Brain pericyte (primary cell): ENCODE data around the gene SUV39H2.
"Not testable (repeated sequence)": the region's sequence is repeated elsewhere in the genome, so short reads cannot be mapped to it uniquely, and the experiment has no call there.

Experiments
- DNase-seq: peaks from one replicate; pipeline ENCODE4 v3.0.0-alpha.2; 2012; ENCODE audit warnings: low read depth, low spot score

The SUV39H2 gene

DNA sequence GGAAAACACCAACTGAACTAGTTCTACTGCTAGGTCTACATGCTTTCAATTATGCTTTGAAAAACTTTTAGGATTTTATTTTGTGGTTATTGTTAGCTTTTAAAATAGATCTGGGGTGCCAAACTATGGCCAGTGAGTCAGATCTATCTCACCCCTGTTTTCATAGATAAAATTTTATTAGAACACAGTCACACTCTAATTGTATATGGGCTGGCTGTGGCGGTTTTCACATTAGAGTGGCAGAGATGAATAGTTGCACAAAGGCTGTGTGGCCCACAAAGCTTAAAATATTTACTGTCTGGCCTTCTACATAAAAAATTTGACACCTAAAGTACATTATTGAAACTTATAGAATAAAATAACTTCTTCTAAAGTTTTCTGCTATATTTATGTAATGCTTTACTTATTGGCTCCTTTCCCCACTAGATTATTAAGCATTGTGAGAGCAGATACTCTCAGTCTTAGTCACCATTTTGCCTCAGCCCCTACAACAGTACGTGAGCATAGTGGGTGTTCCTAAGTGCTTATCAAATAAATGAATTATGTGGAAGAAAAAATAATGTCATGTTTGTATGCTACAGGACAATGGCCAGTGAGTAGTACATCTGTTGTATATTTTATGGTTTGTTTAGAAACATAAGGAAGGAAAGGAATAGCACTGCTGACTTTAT, 5.4 kb upstream of the SUV39H2 start:
- DNase-seq: no peak

DNA sequence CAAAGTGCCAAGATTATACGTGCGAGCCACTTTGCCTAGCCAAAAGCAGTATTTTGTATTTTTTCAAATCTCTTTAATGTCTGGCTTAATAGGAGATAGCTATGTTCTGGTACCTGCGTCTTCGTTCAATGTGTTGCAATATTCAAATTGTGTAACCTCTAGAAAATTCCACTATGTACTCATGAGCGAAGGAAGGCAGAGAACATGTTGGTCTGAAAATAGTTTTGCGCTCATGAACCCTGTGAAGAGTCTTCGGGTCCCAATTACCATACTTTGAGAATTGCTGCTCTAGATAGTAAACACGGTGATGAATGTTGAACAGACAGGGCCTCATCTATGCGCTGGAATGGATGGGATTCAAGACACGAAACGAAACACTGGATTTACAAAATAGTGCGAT, 2.7 kb upstream of the SUV39H2 start:
- DNase-seq: no peak

DNA sequence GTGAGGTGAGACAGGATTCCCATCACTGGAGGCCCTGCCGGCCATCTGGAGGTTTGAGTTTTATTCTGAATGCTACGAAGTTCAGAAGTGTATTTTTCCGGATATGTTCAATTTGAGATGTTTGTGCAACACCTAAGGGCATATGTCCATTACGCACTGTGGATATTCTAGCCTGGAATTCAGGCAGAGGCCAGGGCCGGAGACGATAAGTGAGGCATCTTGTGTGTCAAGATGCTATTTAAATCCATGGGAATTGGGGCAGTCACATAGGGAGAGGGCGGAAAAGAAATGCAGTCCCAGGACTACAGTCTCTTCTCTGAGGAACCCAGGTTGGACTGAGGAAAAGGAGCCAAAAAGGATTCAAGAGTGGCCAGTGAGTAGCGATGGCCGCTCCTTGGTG, 1.9 kb upstream of the SUV39H2 start:
- no peak for DNase-seq

DNA sequence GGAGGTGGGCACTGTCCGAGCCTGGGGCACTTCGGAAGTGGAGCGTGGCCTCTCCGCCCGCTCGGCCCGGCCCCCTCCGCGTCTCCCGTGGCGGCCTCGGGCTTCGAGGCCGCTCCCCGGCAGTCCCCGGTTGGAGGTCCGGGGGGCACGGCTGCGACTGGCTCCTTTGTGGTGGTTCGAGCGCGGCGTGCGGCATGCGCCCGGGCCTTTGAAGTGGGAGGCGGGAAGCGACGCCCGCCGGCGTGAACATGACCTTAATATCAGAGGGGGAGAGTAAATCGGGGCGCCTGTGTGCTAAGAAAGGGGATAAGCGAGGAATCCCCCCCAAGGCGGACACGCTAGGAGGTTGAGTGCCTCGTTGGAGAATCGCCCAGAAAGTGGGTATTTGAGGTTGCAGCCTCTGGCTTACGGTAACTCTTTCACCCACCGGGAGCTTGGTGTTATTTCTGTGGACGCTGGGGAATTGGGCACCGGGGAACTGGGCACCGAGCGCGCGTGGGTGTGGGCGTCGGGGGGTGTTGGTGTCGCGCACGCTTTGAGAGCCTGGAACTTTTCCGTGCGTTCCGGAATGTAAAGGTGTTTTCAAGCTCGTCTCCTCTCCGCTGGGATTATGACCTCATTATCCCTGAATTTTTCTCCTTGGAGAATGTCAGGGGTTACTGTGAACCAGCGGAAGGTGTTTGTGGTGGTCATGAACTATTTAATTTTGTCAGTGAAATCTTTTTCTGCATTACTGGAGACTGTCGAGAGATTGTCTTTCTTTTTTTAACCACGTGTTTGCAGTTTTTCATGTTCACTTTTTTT, 660 bp downstream of the SUV39H2 start:
- DNase-seq: no peak

DNA sequence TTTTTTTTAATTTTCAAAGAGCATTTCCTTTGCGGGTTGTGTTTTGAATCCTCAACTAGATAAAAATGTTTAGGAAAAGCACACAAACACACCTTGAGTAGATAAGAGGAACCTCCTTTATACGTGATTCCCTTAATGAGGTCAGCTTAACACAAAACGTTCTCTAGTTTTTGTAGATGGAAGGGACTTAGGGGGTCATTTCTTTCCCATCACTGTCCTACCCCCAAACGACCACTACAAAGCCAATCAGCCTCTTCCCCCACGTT, 1.2 kb downstream of the SUV39H2 start:
- no peak for DNase-seq

DNA sequence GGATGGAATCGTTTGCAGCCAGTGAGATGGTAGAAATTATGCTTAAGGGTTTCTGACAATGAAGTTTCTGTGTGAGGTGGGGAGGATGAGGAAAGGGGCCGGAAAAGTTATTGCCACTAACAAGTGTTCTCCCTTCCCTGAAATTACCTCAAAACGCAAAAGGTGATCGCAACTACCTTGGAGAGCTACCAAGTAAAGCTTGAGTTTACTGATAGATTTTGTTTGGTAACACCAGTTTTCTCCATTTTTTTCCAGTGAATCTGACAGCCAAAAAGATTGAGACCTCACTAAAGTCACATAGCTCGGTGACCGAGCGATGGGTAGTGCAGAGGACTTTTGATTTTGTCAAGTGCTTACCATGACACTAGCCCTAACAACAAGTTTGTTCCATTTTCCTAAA, 1.6 kb downstream of the SUV39H2 start:
- DNase-seq: no peak

DNA sequence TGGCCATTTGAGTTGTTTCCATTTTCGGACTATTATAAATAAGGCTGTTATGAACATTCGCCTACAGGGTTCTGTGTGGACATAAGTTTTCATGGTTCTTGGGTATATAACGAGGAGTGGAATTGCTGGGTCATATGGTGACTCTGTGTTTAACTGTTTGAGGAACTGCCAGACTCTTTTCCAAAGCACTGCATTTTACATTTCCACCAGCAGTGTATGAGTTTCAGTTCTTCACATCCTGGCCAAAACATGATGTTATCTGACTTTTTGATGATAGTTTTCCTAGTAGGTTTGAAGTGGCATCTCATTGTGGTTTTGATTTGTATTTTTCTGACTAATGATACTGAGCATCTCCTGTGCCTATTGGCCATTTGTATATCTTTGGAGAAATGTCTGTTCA, 5.4 kb downstream of the SUV39H2 start:
- no peak for DNase-seq

DNA sequence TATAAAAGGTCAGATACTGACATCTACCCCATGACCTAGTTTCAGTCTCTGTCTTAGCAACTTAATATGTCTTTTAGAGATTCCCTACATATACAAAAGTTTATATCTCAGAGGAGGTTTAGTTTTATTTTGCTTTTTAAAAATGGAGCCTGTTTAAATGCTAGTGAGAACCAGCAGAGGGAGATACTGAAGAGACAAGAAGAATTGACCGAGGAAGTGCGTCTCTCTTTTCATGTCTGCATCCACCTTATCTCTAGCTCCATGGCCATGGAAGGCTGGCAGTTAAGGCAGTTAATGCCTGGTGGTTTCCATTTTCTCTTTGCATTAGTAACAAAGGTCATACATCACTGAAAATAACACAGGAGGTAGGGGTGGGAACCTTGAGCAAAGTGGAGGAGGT, 10.7 kb downstream of the SUV39H2 start:
- DNase-seq: no peak

DNA sequence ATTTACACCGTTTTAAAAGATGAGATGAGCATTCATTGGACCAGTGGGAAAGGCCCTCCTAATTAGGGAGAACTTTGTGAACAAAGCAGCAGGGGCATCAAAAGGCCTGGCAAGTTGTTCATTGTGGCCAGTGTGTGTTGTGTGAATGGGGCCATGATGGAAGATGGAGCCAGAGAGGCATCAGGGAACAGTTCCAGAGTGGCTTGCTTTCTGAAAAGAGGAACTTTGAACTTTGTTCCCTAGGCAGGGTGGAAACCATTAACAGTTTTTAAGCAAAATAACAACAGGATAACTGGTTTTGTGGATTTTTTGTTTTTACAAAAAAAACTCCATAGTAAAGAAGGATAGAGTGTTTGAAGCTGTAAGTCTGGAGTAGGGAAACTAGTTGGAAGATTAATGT, 12.5 kb downstream of the SUV39H2 start:
- no peak for DNase-seq

DNA sequence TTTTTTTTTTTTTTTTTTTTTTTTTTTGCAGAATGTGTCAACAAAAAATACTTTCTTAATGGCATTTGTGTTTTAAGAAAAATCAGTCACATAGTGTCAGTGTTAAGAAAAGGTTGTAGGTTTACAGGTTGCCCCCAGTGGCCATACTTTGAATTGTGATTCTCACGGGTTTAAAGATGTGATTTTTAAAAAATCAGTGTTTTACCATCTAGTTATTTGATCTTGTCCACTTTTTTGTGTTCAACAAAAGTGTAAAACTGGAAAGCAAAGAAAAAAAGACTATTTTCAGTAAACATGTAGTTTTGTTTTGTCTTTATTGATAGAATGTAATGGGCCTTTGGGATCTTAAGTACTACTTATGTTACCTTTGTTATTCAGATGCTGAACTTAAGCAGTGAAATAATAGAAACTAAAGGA, 25.7 kb downstream of the SUV39H2 start:
- no peak for DNase-seq

DNA sequence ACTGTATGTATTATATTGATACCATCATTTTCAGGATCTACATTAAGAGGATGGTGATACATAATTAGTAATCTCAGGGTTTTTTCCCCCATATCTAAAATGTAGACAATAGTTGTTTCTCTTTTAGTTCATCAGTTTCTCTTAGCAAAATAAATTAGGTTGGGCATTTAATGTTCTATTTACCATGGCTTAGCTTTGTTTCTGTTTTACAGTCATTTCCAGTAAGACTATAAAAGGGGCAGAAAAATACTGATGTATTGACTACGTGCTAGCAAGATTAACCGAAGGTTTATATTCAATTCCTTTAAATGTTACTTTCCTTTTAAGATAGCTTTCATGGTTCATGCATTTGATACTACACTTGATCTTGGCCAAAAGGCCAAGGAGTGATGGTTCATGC, 26.2 kb downstream of the SUV39H2 start:
- DNase-seq: no peak

DNA sequence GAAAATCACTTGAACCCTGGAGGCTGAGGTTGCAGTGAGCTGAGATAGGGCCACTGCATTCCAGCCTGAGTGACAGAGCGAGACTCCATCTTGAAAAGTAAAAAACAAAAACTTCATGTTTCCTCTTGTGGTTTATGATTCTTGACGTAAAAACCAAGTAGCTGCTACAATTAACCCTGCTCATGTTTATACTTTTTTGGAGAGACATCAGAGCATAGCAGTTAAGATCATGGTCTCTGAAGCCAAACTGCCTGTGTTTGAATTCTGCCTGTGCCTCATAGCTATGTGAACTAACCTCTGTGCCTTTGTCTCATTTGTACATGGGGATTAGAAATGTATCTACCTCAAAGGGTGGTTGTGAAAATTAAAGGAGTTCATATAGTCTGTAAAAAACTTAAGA, 27.2 kb downstream of the SUV39H2 start:
- no peak for DNase-seq

DNA sequence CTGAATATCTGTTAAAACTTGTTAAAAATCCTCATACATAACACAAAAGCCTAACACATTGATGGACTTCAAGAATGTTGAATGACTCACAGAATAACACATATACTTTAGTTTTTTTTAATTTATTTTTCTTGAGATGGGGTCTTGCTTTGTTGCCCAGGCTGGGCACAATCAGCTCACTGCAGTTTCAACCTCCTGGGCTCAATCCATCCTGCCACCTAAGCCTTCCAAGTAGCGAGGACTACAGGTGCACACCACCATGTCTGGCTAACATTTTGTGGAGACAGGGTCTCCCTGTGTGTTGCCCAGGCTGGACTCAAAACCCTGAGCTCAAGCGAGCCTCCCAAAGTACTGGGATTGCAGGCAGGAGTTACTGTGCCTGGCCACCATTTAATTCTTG, 28.1 kb downstream of the SUV39H2 start:
- no peak for DNase-seq

DNA sequence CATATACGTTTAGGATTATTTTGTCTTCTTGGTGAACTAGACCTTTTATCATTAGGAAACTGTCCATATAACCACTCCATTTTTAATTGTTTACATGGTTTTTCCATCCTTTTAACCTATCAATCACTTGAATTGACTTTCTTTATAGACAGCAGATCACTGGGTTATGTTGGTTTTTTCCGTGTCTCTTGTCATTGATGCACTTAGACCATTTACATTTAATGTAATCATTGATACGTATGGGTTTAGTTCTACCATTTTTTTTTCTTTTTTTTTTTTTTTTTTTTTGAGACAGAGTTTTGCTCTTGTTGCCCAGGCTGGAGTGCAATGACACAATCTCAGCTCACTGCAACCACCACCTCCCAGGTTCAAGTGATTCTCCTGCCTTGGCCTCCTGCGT, 28.9 kb downstream of the SUV39H2 start:
- DNase-seq: not testable (repeated sequence)

DNA sequence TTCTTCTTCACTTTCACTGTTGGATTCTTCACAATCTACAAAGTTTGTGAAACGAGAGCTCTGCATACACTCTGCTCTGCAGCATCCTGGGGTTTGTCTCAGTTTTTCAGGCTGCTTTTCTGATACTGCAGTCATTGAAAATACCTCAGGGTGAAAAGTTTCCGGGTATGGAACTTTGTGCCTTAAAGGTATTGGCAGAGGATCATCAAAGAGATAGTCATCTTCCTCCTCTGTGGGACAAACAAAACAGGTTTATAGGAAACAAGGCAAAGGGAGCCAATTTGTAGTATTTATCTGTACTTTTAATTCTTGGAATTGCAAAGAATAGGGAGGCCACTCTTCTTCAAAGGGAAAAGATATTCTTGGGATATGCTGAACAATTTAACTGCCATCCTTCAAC, 30.4 kb downstream of the SUV39H2 start:
- no peak for DNase-seq

DNA sequence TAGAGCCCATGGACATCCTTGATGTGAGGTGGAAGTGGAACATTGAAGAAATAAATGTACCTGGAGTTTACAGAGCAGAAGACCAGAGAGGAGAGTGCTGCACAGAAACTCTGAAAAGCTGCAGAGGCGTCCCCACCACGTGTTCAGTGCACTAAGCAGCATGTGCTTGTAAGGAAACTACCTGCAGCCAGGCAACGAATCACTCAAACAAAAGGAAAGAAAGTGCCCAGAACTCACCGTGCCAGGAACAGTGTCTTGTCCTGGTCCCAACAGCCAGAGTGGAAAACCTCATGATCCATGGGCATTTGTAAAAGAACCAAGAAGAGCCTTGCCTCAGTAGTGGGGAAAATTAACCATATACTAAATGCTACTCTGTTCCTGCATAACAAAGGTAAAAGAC, 32.3 kb downstream of the SUV39H2 start:
- DNase-seq: no peak

DNA sequence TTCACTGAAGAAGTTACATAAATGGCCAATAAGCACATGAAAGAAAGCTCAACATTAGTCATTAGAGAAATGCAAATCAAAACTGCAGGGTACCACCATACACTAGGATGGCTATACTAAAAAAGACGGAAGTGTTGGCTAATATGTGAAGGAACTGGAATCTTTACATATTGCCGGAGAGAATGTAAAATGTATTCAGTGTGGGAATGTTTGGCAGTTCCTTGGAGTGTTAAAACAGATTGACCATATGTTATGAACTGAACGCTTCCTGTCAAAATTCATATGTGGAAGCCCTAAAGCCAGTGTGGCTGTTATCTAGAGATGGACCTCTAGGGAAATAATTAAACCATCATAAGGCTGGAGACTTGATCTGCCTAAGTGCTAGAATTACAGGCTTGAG, 33.1 kb downstream of the SUV39H2 start:
- no peak for DNase-seq

DNA sequence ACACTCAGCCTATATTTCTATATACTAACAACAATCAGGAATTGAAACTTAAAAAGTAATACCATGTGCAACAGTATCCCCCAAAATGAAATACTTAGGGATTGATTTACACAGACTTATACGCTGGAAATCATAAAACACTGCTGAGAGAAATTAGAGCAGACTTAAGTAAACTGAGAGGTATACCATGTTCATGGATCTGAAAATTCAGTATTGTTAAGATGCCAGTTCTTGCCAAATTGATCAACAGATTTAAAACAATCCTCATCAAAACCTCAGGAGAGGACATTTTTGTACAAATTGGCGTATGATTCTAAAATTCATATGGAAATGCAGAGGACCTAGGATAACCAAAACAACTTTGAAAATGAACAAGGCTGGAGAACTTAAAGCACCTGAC, 37.9 kb downstream of the SUV39H2 start:
- DNase-seq: no peak

DNA sequence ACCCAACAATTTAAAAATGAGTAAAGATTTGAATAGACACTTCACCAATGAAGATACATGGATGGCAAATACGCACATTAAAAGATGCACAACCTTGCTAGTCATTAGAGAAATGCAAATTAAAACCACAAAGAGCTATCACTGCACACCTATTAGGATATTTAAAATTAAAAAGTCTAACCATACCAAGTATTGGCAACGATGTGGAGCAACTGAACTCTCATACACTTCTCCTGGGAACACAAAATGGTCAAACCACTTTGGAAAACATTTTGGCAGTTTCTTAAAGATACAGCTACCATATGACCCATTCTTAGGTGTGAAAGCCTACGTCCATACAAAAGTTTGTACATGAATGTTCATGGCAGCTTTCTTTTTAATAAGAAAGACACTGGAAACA, 39.2 kb downstream of the SUV39H2 start:
- no peak for DNase-seq

DNA sequence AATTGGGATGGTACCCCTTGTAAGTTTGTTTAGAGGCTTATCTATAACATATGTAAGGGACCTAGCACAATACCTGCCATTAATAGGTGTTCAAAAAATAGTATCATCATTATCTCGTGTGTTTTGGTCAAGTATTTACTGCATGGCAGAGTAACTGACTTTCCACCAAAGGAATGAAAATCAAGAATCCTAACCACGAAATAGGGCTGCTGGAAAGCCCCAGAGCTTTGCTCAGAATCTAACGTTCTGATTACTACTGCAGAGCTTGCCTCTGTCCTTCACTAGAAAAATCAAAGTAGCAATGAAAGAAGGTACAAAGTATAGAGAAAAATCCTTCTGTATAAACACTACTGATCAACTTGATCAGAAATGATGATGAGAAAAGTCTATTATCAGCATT, 40.3 kb downstream of the SUV39H2 start:
- DNase-seq: no peak

DNA sequence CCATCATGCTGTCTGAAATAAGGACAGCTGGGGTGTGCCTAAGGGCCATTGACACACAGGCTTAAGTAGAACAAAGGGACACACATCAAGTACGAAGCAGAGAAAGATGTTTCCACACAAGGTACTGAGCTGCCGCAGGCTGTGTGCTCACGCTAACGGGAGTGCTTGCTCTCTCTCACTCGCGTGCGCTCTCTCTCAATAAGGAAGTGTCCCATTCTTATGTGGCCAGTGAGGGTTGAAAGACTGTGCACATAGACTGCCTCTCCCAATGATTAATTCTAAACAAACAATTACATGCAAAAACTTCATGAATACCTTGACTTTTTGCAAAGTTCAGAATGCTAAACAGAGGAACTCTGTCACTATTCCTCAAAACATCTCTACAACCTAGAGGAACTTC, 45.3 kb downstream of the SUV39H2 start:
- no peak for DNase-seq

DNA sequence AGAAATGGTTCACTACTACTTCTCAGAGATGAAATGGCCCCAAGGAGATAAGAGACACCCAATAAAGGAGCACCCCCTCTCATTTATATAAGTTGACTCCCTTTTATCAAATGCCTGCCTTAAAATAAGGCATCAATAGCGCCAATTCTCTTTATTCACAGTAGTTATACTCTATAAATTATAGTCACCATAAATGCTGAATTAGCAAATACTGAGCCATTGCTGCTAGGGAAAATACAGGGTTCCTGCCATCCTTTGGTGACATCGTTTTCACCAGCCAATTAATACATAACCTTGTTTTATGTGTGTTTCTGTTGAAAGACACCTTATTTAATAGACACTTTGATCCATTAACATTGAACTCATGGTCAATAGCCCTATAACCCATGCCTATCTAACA, 46.6 kb downstream of the SUV39H2 start:
- DNase-seq: no peak

DNA sequence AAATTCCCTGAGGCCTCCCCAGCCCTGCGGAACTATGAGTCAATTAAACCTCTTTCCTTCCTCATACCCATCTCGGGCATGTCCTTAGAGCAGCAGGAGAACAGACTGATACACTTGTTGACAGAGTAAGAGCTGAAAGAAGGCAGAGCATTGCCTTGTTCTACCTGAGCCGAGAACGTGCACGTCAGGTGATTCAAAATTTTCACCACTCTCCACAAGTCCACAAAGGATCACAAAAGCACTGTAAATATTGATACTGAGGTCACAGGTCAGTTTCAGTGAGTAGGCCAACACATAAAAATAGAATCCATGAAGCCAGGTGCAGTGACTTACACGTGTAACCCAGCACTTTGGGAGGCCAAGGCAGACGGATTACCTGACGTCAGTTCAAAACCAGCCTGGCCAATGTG, 47.4 kb downstream of the SUV39H2 start:
- DNase-seq: no peak
